ENCODE measurements around the gene TTYH3.

- no peak for TF ChIP-seq CTCF (IDR thresholded peaks at IDR 0.05; ENCODE audit: poor library complexity)
- no peak for TF ChIP-seq EZH2phosphoT487 (IDR thresholded peaks at IDR 0.05; ENCODE audit: low read depth, severe bottlenecking, unreplicated experiment)
These were observed 43.5 kb downstream of the TTYH3 start for GRCh38 chr7:2675256-2675764.

Measured in hepatocyte (in vitro differentiated cells).